ENCODE data around the gene SLC27A5. TPM values are rescaled to one million over a fixed set of nuclear protein-coding genes. Genes with fewer than 3 reads are reported as not detected.
A peak's percentile ranks its signal among the peaks of the same experiment; 100 is the strongest.

The SLC27A5 gene
- total RNA-seq, 1 donor from 2014 or later: 4.7 TPM

DNA sequence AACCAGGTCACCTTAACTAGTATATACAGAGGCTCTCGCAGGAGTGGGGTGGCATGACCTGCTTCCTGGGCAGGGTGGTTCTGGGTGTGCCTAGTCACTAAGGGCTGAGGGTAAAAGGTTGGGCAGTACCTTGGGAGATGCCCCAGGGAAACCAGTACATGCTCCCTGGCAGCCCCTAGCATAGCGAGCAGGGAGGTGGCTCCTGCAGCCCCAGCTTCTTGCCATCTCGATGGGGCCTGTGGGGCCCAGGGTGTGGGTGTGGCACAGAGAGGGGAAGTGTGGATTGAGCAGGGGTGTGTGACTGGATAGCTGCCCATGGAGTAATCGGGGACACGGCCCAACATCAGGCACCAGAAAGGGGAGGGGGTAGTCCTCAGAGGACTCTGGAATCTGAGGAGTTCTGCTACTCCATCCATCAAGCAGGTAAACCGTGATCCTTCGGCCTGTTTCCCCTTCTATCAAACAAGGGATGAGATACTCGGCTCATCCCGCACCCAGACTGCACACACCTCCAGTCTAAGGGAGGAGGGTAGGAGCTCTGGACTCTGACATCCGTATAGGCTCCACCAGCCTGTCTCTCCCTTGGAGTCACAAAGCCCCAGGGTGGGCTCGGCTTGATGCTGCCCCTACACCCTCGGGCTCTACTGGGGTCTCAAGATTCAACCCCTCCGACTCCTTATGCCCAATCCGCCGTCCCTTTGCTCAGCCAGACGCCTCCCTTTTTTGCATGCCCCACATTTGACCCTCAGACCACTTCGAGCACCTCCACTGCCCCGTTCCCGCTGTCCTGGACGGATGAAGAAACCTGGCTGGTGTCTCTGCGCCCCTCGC lies 6.7 kb upstream of the SLC27A5 start:
- peaks cover 20% of the 10 kb centered on the region for H3K36me3 ChIP-seq
- intact Hi-C loops (cut with DNase I): no loop called here
- H3K27ac ChIP-seq: peak overlapping the region; percentile 91
- H3K9me3 ChIP-seq: no peaks in the 10 kb centered on the region
- H3K4me3 ChIP-seq: peak overlapping the region; percentile 71
- ATAC-seq (no peak), DNase-seq (no peak)
- peaks cover 27% of the 10 kb centered on the region for H3K4me1 ChIP-seq
- H3K27me3 ChIP-seq: no peaks in the 10 kb centered on the region
- TF ChIP-seq, protein P1, sequence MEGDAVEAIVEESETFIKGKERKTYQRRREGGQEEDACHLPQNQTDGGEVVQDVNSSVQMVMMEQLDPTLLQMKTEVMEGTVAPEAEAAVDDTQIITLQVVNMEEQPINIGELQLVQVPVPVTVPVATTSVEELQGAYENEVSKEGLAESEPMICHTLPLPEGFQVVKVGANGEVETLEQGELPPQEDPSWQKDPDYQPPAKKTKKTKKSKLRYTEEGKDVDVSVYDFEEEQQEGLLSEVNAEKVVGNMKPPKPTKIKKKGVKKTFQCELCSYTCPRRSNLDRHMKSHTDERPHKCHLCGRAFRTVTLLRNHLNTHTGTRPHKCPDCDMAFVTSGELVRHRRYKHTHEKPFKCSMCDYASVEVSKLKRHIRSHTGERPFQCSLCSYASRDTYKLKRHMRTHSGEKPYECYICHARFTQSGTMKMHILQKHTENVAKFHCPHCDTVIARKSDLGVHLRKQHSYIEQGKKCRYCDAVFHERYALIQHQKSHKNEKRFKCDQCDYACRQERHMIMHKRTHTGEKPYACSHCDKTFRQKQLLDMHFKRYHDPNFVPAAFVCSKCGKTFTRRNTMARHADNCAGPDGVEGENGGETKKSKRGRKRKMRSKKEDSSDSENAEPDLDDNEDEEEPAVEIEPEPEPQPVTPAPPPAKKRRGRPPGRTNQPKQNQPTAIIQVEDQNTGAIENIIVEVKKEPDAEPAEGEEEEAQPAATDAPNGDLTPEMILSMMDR (IDR thresholded peaks at IDR 0.05): no peak

DNA sequence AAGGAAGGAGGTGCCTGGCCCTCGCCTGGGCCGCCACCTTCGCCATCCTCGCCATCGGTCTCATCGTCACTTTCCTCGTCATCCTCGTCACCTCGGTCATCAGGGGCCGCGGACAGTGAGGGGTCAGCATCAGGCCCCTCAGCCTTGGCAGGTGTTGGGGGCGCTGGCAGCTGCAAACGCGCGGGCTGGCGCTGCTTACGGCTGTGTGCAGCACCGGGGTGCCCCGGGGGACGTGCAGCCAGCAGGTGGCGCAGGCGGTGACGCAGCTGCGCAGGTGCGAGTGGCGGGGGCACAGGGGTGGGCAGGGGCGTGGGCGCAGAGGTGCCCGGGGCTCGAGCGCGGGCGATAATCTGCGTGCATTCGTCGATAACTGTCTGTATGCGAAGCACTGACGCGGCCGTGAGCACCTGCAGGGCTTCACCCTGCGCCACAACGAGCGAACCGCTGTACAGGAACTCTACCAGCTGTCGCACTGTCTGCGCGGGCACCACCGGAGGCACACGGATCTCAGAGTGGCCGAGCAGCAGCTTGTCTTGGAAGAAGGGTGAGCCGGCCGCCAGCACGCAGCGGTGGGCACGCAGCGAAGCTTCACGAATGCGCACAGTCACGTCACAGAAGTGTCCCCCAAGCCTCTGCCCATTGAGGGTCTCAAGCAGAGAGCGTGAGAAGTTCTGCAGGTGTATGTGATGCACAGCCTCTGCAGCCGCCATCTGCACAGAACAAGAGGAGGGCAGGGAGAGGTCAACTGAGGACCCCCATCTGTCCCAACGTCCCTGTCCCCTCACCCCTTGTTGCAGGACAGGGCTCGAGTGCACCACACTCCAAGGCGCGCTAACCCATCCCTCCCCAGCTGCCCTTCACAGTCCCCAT lies 5.4 kb upstream of the SLC27A5 start:
- DNase-seq (no peak), ATAC-seq (no peak)
- TF ChIP-seq, protein P1 (IDR thresholded peaks at IDR 0.05): no peak
- intact Hi-C loops (cut with DNase I): no loop called here
- Histone ChIP-seq H3K4me1 (peaks cover 30% of the 10 kb centered on the region), H3K27ac (no peak overlapping the region), H3K36me3 (peaks cover 20% of the 10 kb centered on the region), H3K4me3 (no peak overlapping the region), H3K9me3 (no peaks in the 10 kb centered on the region), H3K27me3 (no peaks in the 10 kb centered on the region)

DNA sequence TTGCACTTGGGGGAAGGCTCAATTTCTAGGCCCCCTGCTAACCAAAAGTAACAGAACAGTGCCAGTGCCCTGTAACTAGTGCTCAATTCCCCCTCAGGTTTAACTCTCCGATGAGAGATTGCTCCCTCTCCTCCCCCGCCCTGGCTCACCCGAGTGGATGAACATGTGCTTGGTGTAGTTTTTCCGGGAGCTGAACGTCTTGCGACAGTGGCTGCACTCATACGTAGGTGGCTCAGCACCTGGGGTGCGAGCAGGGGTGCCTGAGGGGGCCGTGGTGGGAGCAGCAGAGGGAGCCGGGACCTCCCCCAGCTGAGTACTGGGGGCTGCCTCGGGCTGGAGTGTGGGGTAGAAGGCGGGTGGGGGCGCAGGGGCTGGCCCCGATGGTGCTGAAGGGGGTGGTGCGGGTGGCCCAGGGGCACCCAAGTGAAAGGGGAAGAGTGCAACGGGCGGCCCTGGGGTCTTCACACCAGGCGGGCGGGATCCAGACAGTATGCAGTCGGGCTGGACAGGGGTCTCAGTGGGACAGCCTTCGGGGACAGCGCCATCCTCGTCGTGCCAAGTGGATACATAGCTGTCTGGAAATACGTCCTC lies 4.5 kb upstream of the SLC27A5 start:
- ATAC-seq (no peak), DNase-seq (no peak)
- no peak overlapping the region for H3K27ac ChIP-seq
- TF ChIP-seq, protein P1 (IDR thresholded peaks at IDR 0.05): no peak
- H3K27me3 ChIP-seq: no peaks in the 10 kb centered on the region
- no peak overlapping the region for H3K4me3 ChIP-seq
- H3K9me3 ChIP-seq: no peaks in the 10 kb centered on the region
- H3K36me3 ChIP-seq: peaks cover 20% of the 10 kb centered on the region
- intact Hi-C loops (cut with DNase I): no loop called here
- peaks cover 30% of the 10 kb centered on the region for H3K4me1 ChIP-seq

DNA sequence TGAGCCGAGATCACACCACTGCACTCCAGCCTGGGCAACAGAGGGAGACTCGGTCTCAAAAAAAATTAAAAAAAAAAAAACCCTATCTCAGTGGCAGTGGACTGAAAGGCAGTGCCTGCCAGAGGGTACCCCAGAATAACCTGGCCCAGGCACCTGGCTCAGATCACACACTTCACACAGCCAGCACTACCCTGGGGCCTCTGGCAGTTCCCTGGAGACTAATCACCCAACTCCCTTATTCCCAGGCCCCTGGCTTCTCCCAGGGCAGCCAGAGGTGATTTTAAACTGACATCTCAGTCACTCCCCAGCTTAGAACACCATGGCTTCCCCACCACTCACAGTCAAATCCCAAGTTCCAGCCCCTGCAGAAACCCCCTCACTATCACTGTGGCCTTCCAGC lies 3.5 kb upstream of the SLC27A5 start:
- peaks cover 20% of the 10 kb centered on the region for H3K36me3 ChIP-seq
- H3K27me3 ChIP-seq: no peaks in the 10 kb centered on the region
- no peak overlapping the region for H3K27ac ChIP-seq
- intact Hi-C loops (cut with DNase I): no loop called here
- TF ChIP-seq, protein P1 (IDR thresholded peaks at IDR 0.05): no peak
- ATAC-seq (no peak), DNase-seq (no peak)
- no peak overlapping the region for H3K4me3 ChIP-seq
- no peaks in the 10 kb centered on the region for H3K9me3 ChIP-seq
- H3K4me1 ChIP-seq: peaks cover 26% of the 10 kb centered on the region

DNA sequence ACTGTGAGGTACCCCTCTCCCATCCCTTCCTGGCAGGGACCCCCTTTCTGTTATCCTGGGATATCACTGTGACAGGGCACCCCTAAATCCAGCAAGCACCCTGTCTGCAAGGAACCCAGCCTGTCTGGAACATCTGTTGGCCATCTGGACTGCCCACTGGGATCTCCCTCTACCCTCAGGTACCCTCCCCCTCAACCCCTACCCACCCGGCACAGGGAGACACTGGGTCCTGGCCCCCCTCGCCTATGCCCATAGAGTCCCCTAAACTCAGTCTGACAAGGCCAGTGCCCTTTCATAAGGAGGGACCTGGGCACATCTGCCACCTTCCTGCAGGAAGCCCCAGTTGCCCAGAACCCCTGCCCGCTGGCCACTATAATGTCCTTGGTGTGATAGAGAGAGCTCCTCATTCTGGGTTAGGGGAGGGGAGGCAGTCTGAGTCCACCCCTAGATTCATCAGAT lies 2.8 kb upstream of the SLC27A5 start:
- TF ChIP-seq, protein P1 (IDR thresholded peaks at IDR 0.05): no peak
- ATAC-seq: no peak
- Histone ChIP-seq H3K9me3 (no peaks in the 10 kb centered on the region), H3K4me3 (peak overlapping the region; percentile 44), H3K27ac (peak overlapping the region; percentile 66), H3K36me3 (peaks cover 20% of the 10 kb centered on the region), H3K4me1 (peaks cover 25% of the 10 kb centered on the region), H3K27me3 (no peaks in the 10 kb centered on the region)
- DNase-seq: no peak
- intact Hi-C loops (cut with DNase I): no loop called here

Data from upper lobe of right lung (tissue), 1 donor.